ENCODE results near the gene SARDH. TPM values are rescaled to one million over a fixed set of nuclear protein-coding genes. Genes with fewer than 3 reads are reported as not detected.
"Not testable (repeated sequence)": the region's sequence is repeated elsewhere in the genome, so short reads cannot be mapped to it uniquely, and the experiment has no call there.

Gene SARDH
- total RNA-seq, 2 donors from 2014 or later, result 2.2 to 6.8 TPM

DNA sequence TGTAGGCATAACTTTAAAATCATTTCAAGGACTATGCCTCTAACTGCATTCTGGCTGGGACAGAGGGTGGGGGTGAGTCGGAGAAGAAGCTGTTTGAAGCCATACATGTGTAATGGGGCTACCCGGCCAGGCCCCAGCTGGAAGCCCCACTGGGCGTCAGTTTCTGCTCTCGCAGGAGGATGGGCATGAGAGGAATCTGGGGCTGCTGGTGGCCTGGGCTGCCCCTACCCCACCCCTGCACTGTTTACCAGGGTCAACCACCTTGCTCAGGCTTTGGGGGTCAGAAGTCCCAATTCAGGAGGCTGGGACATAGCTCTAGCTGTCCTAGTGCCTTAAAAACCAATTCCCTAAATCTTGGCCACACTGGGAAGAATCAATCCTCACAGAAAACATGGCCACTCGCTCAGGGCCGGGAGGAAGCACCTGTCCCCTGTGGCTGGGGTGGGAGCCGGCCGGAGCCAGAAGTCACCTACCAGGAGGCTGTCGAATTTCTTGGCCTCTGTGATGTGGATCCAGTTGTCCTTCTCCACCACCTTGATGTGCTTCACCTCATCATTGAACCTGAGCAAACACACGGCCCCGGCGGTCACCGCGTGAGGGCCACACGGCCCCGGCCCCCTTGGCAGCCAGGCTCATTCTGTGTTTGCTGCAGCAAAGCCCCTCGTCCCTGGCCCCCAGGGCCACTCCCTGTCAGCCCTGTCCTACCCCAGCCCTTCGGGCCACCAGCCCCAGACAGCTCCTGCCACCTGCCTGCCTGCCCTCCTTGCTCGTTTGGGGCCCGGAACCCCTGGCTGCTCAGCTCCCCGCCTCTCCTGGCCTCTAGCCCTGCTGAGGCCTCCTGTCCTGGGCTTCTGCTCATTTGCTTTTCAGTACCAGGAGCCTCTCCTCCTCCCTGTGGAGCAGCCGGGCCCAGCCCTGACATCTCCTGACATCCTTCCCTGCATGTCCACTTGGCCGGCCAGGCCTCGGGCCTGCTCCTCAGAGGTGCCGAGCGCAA, 33.6 kb upstream of the SARDH start:
- no peak overlapping the region for H3K27ac Mint-ChIP-seq
- H3K9me3 ChIP-seq (ENCODE audit: control insufficient read depth, low read length, poor library complexity, severe bottlenecking), result no peaks in the 10 kb centered on the region
- H3K4me3 Mint-ChIP-seq, result no peak overlapping the region
- H3K4me1 Mint-ChIP-seq, result no peaks in the 10 kb centered on the region
- DNase-seq (peak; percentile 3 to 6 (median 6)), ATAC-seq (no peak)
- peaks cover 5% of the 10 kb centered on the region for H3K36me3 Mint-ChIP-seq (ENCODE audit: low read depth)
- H3K27me3 Mint-ChIP-seq, result no peaks in the 10 kb centered on the region

DNA sequence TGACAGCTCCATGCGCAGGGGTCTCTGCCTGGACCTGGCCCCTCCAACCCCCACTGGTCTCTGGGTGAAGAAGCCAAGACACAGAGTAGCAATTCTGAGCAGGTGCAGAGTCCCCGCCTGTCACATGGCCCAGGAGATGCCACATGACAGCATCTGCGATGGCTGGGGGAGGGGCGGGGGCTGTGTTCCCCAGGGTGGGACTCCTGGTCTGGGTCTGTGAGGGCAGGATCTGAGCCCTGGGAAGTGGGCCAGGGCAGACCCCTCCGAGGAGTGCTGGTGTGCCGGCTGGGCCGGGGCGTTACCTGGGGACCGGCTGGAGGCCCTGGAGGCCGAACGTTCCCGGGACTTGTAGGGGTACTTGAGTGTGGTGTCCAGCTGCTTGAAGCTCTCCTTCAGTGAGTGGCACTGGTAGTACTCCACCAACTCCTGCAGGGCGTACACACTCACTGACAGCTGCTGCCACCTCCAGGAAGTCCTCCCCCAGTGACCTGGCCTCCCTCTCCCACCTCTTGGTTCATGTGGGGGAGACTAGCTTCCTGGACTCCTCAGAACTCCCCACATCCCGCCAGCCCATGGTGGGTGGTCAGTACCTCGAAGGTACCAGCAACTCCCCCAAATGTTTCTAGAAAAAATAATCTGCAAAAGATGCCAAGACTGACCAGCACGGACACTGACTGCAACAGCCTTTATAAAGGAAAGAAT, 32.1 kb upstream of the SARDH start:
- ATAC-seq (no peak), DNase-seq (peak in 1 of 3 donors; percentile 5)
- Mint-ChIP-seq H3K4me1 (no peaks in the 10 kb centered on the region), H3K36me3 (ENCODE audit: low read depth) (peaks cover 9% of the 10 kb centered on the region), H3K27ac (no peak overlapping the region), H3K27me3 (no peaks in the 10 kb centered on the region), H3K4me3 (no peak overlapping the region)
- H3K9me3 ChIP-seq (ENCODE audit: control insufficient read depth, low read length, poor library complexity, severe bottlenecking), result no peaks in the 10 kb centered on the region

DNA sequence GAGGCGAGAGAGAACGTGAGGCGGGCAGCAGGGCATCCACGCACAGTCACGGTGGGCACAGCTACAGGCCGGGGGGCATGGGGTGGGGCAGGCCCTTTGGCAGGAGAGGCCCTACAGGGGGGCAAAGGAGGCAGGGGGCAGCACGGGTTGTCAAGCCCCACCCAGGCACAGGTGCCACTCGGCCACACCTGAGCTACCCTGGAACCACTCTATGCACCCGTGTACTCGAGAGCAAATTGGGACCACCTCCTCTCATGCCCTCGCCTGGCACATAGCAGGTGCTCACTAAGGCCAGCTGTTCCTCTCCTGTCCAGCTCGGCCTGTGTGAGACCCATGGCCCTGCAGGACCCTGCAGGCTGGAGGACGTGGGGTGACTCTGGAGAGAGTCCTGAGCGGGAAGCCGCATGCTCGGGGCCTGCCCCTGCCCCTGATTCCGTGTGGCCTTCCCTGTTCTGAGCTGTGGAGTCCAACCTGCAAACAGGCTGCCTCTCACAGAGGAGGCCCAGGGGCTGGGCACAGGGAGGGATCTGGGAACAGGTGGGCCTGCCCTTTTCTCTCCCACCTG, 31.4 kb upstream of the SARDH start:
- H3K4me1 Mint-ChIP-seq, result no peaks in the 10 kb centered on the region
- no peaks in the 10 kb centered on the region for H3K27me3 Mint-ChIP-seq
- no peak overlapping the region for H3K27ac Mint-ChIP-seq
- H3K36me3 Mint-ChIP-seq (ENCODE audit: low read depth), result peaks cover 8% of the 10 kb centered on the region
- H3K4me3 Mint-ChIP-seq, result no peak overlapping the region
- H3K9me3 ChIP-seq (ENCODE audit: control insufficient read depth, low read length, poor library complexity, severe bottlenecking), result no peaks in the 10 kb centered on the region
- DNase-seq, result peak in 2 of 3 donors; percentile 3 to 4
- ATAC-seq, result no peak

DNA sequence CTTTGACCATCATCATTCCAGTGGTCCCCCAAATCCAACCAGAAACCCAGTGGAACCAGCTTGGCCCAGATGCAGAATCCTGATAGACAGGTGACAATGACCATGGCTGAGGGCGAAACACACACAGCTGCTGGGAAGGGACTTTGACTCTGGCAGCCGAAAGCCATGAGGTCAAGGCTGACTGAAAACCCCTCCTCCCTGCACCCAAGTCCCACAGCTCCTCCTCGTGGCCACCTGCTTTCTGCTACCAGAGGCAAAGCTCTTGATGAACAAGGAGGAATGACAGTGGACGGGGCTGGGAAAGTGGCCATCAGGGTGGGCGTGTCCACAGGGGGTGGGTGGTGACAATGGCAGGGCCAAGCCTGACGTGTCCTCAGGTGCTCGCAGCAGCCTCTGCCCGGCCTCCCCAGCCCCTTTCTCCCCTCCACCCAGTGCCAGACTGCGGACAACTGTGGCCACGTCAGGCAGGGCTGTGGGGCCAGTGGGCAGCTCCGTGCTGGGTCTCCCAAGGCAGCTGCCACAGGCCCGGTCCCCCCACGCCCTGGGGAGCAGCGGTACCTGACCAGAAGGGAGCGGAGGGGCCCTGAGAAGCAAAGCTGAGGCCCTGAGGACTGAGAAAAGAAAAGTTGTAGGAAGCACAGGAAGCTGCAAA, 30.8 kb upstream of the SARDH start:
- H3K27me3 Mint-ChIP-seq, result no peaks in the 10 kb centered on the region
- peaks cover 10% of the 10 kb centered on the region for H3K36me3 Mint-ChIP-seq (ENCODE audit: low read depth)
- H3K9me3 ChIP-seq (ENCODE audit: control insufficient read depth, low read length, poor library complexity, severe bottlenecking), result no peaks in the 10 kb centered on the region
- no peak overlapping the region for H3K4me3 Mint-ChIP-seq
- ATAC-seq (no peak), DNase-seq (peak in 2 of 3 donors; percentile 2)
- no peak overlapping the region for H3K27ac Mint-ChIP-seq
- H3K4me1 Mint-ChIP-seq, result no peaks in the 10 kb centered on the region

DNA sequence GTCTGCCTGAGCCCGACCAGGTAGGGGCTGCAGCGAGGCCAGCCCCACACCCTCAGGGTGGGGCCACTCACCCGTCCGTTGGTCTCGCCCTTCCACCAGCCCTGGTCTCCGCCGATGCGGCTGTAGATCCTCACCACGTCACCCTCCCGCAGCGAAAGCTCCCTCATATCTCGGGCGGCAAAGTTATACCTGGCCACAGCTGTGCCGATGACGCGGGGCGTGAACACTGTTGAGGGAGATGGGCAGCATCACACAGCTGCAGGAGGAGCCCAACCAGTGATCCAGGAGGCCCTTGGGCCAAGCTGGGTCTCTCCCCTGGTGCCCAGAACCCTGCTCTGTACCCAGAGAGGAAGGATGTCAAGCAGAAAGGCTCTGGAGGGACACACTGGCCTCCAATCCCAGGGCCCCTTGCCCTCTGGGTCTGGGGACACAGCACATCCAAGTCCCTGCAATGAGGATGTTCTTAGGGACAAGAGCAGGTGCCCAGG, 30.3 kb upstream of the SARDH start:
- ATAC-seq, result no peak
- no peak overlapping the region for H3K27ac Mint-ChIP-seq
- no peaks in the 10 kb centered on the region for H3K4me1 Mint-ChIP-seq
- H3K4me3 Mint-ChIP-seq, result no peak overlapping the region
- DNase-seq, result peak in 2 of 3 donors; percentile 3 to 4
- H3K9me3 ChIP-seq (ENCODE audit: control insufficient read depth, low read length, poor library complexity, severe bottlenecking), result no peaks in the 10 kb centered on the region
- no peaks in the 10 kb centered on the region for H3K27me3 Mint-ChIP-seq
- peaks cover 10% of the 10 kb centered on the region for H3K36me3 Mint-ChIP-seq (ENCODE audit: low read depth)

DNA sequence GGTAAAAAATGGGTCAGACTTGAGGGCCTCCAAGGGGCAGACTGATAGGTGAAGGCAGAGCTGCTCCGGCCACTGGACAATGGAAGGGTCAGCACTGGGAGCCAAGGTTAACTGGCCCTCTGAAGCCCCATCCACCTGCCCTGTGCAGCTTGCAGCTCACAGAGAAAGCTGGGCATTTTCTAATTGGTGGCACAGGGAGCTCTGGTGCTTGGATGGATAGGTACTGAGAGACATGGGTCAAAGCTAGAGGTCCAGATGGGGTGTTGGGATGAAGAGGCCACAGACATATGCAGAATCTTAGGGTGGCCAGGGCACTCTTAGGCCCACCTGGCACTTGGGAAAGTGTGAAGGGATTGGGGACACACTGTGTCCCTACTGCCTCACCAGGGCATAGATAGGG, 29.5 kb upstream of the SARDH start:
- no peak overlapping the region for H3K27ac Mint-ChIP-seq
- no peak overlapping the region for H3K4me3 Mint-ChIP-seq
- no peaks in the 10 kb centered on the region for H3K4me1 Mint-ChIP-seq
- no peaks in the 10 kb centered on the region for H3K27me3 Mint-ChIP-seq
- ATAC-seq (no peak), DNase-seq (peak in 1 of 3 donors; percentile 1)
- peaks cover 10% of the 10 kb centered on the region for H3K36me3 Mint-ChIP-seq (ENCODE audit: low read depth)
- H3K9me3 ChIP-seq (ENCODE audit: control insufficient read depth, low read length, poor library complexity, severe bottlenecking), result no peaks in the 10 kb centered on the region

DNA sequence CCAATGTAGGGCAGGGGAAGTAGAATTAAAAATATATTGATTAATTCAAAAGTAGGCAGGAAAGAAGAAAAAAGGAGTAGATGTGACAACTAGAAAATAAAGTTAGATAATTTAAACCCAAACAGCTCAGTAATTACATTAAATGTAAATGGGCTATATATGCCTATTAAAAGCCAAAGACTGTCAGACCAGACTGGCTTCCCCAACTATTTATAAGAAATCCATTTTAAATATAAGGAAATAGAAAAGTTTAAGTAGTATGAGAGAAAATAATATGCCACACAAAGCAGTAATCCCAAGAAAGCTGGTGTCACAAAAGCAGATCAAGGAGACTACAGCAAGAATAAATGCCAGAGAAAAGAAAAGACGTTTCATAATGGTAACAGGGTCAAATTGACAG, 28.9 kb upstream of the SARDH start:
- ATAC-seq, result no peak
- Mint-ChIP-seq H3K27ac (no peak overlapping the region), H3K4me3 (no peak overlapping the region), H3K4me1 (no peaks in the 10 kb centered on the region), H3K36me3 (ENCODE audit: low read depth) (peaks cover 10% of the 10 kb centered on the region), H3K27me3 (no peaks in the 10 kb centered on the region)
- no peak for DNase-seq
- no peaks in the 10 kb centered on the region for H3K9me3 ChIP-seq (ENCODE audit: control insufficient read depth, low read length, poor library complexity, severe bottlenecking)

DNA sequence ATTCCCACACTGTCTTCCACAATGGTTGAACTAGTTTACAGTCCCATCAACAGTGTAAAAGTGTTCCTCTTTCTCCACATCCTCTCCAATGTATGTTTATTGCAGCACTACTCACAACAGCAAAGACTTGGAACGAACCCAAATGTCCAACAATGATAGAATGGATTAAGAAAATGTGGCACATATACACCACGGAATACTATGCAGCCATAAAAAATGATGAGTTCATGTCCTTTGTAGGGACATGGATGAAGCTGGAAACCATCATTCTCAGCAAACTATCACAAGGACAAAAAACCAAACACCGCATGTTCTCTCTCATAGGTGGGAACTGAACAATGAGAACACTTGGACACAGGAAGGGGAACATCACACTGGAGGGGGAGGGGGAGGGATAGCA, 28.1 kb upstream of the SARDH start:
- H3K9me3 ChIP-seq (ENCODE audit: control insufficient read depth, low read length, poor library complexity, severe bottlenecking); H3K27ac Mint-ChIP-seq; ATAC-seq; H3K36me3 Mint-ChIP-seq (ENCODE audit: low read depth); H3K4me1 Mint-ChIP-seq; H3K27me3 Mint-ChIP-seq; DNase-seq; H3K4me3 Mint-ChIP-seq: not testable (repeated sequence)

DNA sequence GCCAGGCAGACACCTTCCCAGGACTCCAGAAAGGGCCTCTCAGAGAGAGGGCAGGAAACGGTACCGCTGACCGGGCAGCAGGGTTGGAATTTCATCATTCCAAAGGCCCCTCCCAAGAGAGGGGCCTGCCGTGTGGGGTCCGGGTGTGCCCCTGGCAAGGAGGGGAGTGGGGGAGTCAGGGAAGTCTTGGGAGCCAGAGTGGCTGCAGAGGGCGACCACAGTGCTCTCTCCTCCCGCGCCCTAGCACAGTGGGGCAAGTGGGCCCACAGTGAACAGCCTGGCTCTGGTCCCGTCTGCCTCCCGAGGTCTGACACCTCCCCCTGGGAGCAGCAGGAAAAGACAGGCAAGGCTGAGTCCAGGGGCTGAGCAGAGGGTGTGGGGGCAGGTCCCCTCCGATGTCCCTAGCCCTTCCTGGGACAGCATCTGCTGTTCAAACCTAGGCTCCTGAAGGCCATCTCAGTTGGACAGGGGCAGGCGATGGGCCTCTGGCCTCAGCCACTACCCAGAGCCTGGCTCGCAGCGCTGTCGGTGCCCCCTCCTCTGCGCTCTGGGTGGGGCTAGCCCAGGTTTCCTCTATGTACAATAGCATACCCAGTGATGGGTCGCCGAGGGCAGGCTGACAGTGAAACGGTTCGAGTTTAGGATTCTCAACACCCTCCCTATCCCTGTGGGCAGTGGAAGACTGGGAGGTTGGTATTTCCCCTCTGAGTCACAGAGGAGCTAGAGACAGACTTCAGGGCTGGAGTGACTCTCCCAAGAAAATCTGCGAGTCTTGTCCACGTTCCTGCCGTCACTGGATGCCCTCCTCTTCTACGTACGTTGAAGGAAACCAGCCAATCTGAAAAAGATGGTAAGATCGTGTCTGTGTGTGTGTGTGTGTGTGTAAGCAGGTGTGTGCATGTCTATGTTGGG, 25.4 kb upstream of the SARDH start:
- no peaks in the 10 kb centered on the region for H3K9me3 ChIP-seq (ENCODE audit: control insufficient read depth, low read length, poor library complexity, severe bottlenecking)
- H3K27me3 Mint-ChIP-seq, result no peaks in the 10 kb centered on the region
- no peaks in the 10 kb centered on the region for H3K4me1 Mint-ChIP-seq
- no peak for DNase-seq
- ATAC-seq, result no peak
- H3K36me3 Mint-ChIP-seq (ENCODE audit: low read depth), result peaks cover 12% of the 10 kb centered on the region
- H3K4me3 Mint-ChIP-seq, result no peak overlapping the region
- no peak overlapping the region for H3K27ac Mint-ChIP-seq

DNA sequence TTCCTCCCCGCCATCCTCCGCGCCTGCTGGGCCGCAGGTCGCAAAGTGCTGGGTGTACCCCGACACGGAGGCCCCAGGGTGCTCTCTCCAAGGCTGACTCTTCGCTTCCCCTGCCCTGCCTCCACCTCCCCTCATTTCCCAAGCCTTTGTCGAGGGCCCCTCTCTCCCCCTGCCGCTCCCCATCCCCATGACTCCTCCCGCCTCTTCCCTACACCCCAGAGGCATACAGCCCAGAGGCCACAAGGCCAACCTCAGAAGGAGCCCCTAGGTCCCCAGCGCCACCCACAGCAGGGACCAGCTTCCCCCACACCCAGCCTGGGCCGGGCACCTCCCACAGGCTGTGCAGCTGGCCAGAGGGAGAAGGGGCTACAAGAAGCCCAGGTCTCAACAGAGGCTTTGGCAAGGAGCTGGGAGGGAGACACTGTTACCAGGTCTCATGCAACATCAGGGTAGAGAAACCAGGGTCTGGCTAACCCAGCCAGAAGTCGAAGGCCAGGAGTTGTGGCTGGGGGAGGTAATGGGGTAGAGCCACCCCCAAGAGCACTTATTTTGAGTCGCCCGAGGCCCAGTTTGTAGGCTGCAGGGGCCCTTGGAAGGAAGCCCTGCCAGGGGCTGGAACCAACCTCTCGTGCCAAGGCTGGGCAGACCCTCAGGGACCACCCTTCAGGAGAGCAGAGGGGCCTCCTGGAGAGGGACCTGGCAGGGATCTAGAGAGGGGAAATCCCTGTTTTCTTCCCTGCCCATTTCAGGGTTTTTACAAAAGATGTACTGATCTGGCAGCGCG, 24.5 kb upstream of the SARDH start:
- Mint-ChIP-seq H3K27ac (no peak overlapping the region), H3K4me1 (no peaks in the 10 kb centered on the region), H3K4me3 (no peak overlapping the region), H3K27me3 (no peaks in the 10 kb centered on the region), H3K36me3 (ENCODE audit: low read depth) (peaks cover 10% of the 10 kb centered on the region)
- no peak for ATAC-seq
- no peaks in the 10 kb centered on the region for H3K9me3 ChIP-seq (ENCODE audit: control insufficient read depth, low read length, poor library complexity, severe bottlenecking)
- DNase-seq, result no peak

DNA sequence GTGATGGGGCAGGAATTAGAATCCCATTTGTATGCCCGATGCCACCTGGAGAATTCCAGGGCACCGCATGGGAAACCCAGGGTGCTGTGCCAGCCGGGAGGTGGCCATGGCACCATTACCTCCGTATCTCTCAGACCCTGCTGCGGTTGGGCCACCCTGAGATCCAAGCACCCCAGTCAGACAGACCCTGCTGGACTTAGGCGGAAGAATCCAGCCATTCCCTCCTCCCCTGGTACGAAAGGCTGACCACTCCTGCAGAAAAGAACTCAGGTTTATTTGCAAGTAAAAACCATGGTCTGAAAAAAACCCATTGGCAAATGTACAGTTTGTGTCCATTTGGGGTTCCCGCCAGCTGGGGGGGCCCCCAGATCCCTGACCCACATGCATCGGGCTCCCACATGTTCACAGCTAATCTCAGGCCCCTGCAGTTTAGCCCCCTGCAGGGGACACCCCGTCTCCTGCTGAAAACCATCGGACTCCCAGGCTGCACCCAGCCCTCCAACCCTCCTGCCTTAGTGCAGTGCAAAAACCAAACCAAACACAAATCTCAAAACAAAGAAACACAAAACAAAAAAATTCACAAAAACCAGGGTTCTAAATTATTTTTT, 23.6 kb upstream of the SARDH start:
- no peak for ATAC-seq
- no peaks in the 10 kb centered on the region for H3K4me1 Mint-ChIP-seq
- H3K36me3 Mint-ChIP-seq (ENCODE audit: low read depth), result peaks cover 10% of the 10 kb centered on the region
- H3K4me3 Mint-ChIP-seq, result no peak overlapping the region
- H3K27me3 Mint-ChIP-seq, result peaks cover 4% of the 10 kb centered on the region
- H3K9me3 ChIP-seq (ENCODE audit: control insufficient read depth, low read length, poor library complexity, severe bottlenecking), result no peaks in the 10 kb centered on the region
- DNase-seq, result no peak
- H3K27ac Mint-ChIP-seq, result no peak overlapping the region

Data from T-helper 17 cell (primary cell).